Measurements from ENCODE around the gene MRNIP. TPM values are rescaled to one million over a fixed set of nuclear protein-coding genes. Genes with fewer than 3 reads are reported as not detected.
A peak's percentile ranks its signal among the peaks of the same experiment; 100 is the strongest.
"Not testable (repeated sequence)": the region's sequence is repeated elsewhere in the genome, so short reads cannot be mapped to it uniquely, and the experiment has no call there.

MRNIP gene
- total RNA-seq, 1 experiment from 2014 or later: 34.7 TPM

- no peaks in the 10 kb centered on the region for H3K27me3 ChIP-seq (ENCODE audit: control insufficient read depth, insufficient read depth, low read length)
- H3K4me3 ChIP-seq (ENCODE audit: insufficient read depth, low read depth, low read length): no peak overlapping the region
- H3K36me3 ChIP-seq (replicated peaks; ENCODE audit: control insufficient read depth, insufficient read depth, low read length): peaks cover 23% of the 10 kb centered on the region
- no peak for DNase-seq
These were observed 4.3 kb downstream of the MRNIP start for GRCh38 chr5:179854356-179854755.

- peaks cover 24% of the 10 kb centered on the region for H3K36me3 ChIP-seq (replicated peaks; ENCODE audit: control insufficient read depth, insufficient read depth, low read length)
- no peak for DNase-seq
- no peak overlapping the region for H3K4me3 ChIP-seq (ENCODE audit: insufficient read depth, low read depth, low read length)
- H3K27me3 ChIP-seq (ENCODE audit: control insufficient read depth, insufficient read depth, low read length): no peaks in the 10 kb centered on the region
These were observed 5.5 kb downstream of the MRNIP start for GRCh38 chr5:179852993-179853547.

- no peak for DNase-seq
- H3K4me3 ChIP-seq (ENCODE audit: insufficient read depth, low read depth, low read length): no peak overlapping the region
- no peaks in the 10 kb centered on the region for H3K27me3 ChIP-seq (ENCODE audit: control insufficient read depth, insufficient read depth, low read length)
- peaks cover 26% of the 10 kb centered on the region for H3K36me3 ChIP-seq (replicated peaks; ENCODE audit: control insufficient read depth, insufficient read depth, low read length)
These were observed 17.0 kb downstream of the MRNIP start for GRCh38 chr5:179841621-179842020.

GRCh38 chr5:179840766-179841165 is 17.9 kb downstream of the MRNIP start:
- Histone ChIP-seq H3K4me3 (ENCODE audit: insufficient read depth, low read depth, low read length) (no peak overlapping the region), H3K36me3 (replicated peaks; ENCODE audit: control insufficient read depth, insufficient read depth, low read length) (peaks cover 31% of the 10 kb centered on the region), H3K27me3 (ENCODE audit: control insufficient read depth, insufficient read depth, low read length) (no peaks in the 10 kb centered on the region)
- peak; percentile 35 for DNase-seq

- DNase-seq: no peak
- H3K4me3 ChIP-seq (ENCODE audit: insufficient read depth, low read depth, low read length): no peak overlapping the region
- peaks cover 31% of the 10 kb centered on the region for H3K36me3 ChIP-seq (replicated peaks; ENCODE audit: control insufficient read depth, insufficient read depth, low read length)
- no peaks in the 10 kb centered on the region for H3K27me3 ChIP-seq (ENCODE audit: control insufficient read depth, insufficient read depth, low read length)
These were observed 18.3 kb downstream of the MRNIP start for GRCh38 chr5:179840321-179840720.

- Histone ChIP-seq H3K4me3 (ENCODE audit: insufficient read depth, low read depth, low read length) (no peak overlapping the region), H3K27me3 (ENCODE audit: control insufficient read depth, insufficient read depth, low read length) (no peaks in the 10 kb centered on the region), H3K36me3 (replicated peaks; ENCODE audit: control insufficient read depth, insufficient read depth, low read length) (peaks cover 31% of the 10 kb centered on the region)
- DNase-seq: no peak
These were observed 19.0 kb downstream of the MRNIP start for GRCh38 chr5:179839328-179840256.

GRCh38 chr5:179837076-179838011 is 21.3 kb downstream of the MRNIP start:
- Histone ChIP-seq H3K4me3 (ENCODE audit: insufficient read depth, low read depth, low read length) (no peak overlapping the region), H3K36me3 (replicated peaks; ENCODE audit: control insufficient read depth, insufficient read depth, low read length) (peaks cover 46% of the 10 kb centered on the region), H3K27me3 (ENCODE audit: control insufficient read depth, insufficient read depth, low read length) (no peaks in the 10 kb centered on the region)
- no peak for DNase-seq

GRCh38 chr5:179836225-179837019 is 22.2 kb downstream of the MRNIP start:
- Histone ChIP-seq H3K27me3 (ENCODE audit: control insufficient read depth, insufficient read depth, low read length) (no peaks in the 10 kb centered on the region), H3K36me3 (replicated peaks; ENCODE audit: control insufficient read depth, insufficient read depth, low read length) (peaks cover 50% of the 10 kb centered on the region), H3K4me3 (ENCODE audit: insufficient read depth, low read depth, low read length) (no peak overlapping the region)
- peak; percentile 57 for DNase-seq

- H3K36me3 ChIP-seq (replicated peaks; ENCODE audit: control insufficient read depth, insufficient read depth, low read length): peaks cover 51% of the 10 kb centered on the region
- not testable (repeated sequence) for DNase-seq; H3K4me3 ChIP-seq (ENCODE audit: insufficient read depth, low read depth, low read length); H3K27me3 ChIP-seq (ENCODE audit: control insufficient read depth, insufficient read depth, low read length)
These were observed 23.7 kb downstream of the MRNIP start for GRCh38 chr5:179834871-179835270.

GRCh38 chr5:179834120-179834519 is 24.5 kb downstream of the MRNIP start:
- peak; percentile 44 for DNase-seq
- Histone ChIP-seq H3K4me3 (ENCODE audit: insufficient read depth, low read depth, low read length) (no peak overlapping the region), H3K27me3 (ENCODE audit: control insufficient read depth, insufficient read depth, low read length) (no peaks in the 10 kb centered on the region), H3K36me3 (replicated peaks; ENCODE audit: control insufficient read depth, insufficient read depth, low read length) (peaks cover 52% of the 10 kb centered on the region)

- Histone ChIP-seq H3K27me3 (ENCODE audit: control insufficient read depth, insufficient read depth, low read length) (no peaks in the 10 kb centered on the region), H3K4me3 (ENCODE audit: insufficient read depth, low read depth, low read length) (no peak overlapping the region), H3K36me3 (replicated peaks; ENCODE audit: control insufficient read depth, insufficient read depth, low read length) (peaks cover 55% of the 10 kb centered on the region)
- DNase-seq: peak; percentile 24
These were observed 24.9 kb downstream of the MRNIP start for GRCh38 chr5:179833709-179834070.

GRCh38 chr5:179833056-179833708 is 25.4 kb downstream of the MRNIP start:
- H3K4me3 ChIP-seq (ENCODE audit: insufficient read depth, low read depth, low read length): no peak overlapping the region
- H3K27me3 ChIP-seq (ENCODE audit: control insufficient read depth, insufficient read depth, low read length): no peaks in the 10 kb centered on the region
- H3K36me3 ChIP-seq (replicated peaks; ENCODE audit: control insufficient read depth, insufficient read depth, low read length): peaks cover 54% of the 10 kb centered on the region
- peak; percentile 33 for DNase-seq

- no peaks in the 10 kb centered on the region for H3K27me3 ChIP-seq (ENCODE audit: control insufficient read depth, insufficient read depth, low read length)
- H3K4me3 ChIP-seq (ENCODE audit: insufficient read depth, low read depth, low read length): no peak overlapping the region
- peaks cover 46% of the 10 kb centered on the region for H3K36me3 ChIP-seq (replicated peaks; ENCODE audit: control insufficient read depth, insufficient read depth, low read length)
- peak; percentile 28 for DNase-seq
These were observed 26.4 kb downstream of the MRNIP start for GRCh38 chr5:179832039-179832745.

All from H7 (cell line).